Adrenal gland (tissue), 12 donors: Measurements from ENCODE around the gene NPAS3. TPM values are rescaled to one million over a fixed set of nuclear protein-coding genes. Genes with fewer than 3 reads are reported as not detected.

ENCODE experiments used
- DNase-seq, 7 donors: peaks; one replicate each; pipeline ENCODE4 v3.0.0-alpha.2; 2019 to 2020
- H3K27ac ChIP-seq, 5 donors: fragments of 200-600 bp; sonication (generic) in 4 of 5; 1 replicate in 3 of 5; 2 replicates in 2 of 5; pipeline versions ENCODE4 v1.5.1 to v1.8.0; 2016 to 2020; ENCODE audit warnings: mild to moderate bottlenecking in 1 of 5
- H3K27me3 ChIP-seq: fragments of 200-600 bp; 2 replicates; pipeline ENCODE4 v1.8.0; 2021
- H3K36me3 ChIP-seq, 2 donors: fragments of 200-600 bp; replicated peaks in 1 of 2; 1 replicate in 1 of 2; 2 replicates in 1 of 2; pipeline versions ENCODE4 v1.5.1 to v1.8.0; 2018 to 2022
- H3K4me1 ChIP-seq, 2 donors: fragments of 200-600 bp; replicated peaks in 1 of 2; 1 replicate in 1 of 2; 2 replicates in 1 of 2; pipeline versions ENCODE4 v1.5.1 to v1.8.0; 2018 to 2021
- H3K4me3 ChIP-seq, 4 donors: fragments of 200-600 bp; sonication (generic) in 3 of 4; one replicate each; pipeline ENCODE4 v1.5.1; 2016 to 2018
- H3K9me3 ChIP-seq, 3 donors: fragments of 200-600 bp; sonication (generic) in 1 of 3; replicated peaks in 1 of 3; 1 replicate in 2 of 3; 2 replicates in 1 of 3; pipeline versions ENCODE4 v1.5.1 to v1.8.0; 2016 to 2021
- CTCF ChIP-seq, 6 experiments: fragments of 450-650 bp in 4 of 6; fragments of 200-600 bp in 2 of 6; sonication (generic) in 1 of 6; IDR thresholded peaks; 1 replicate in 5 of 6; 2 replicates in 1 of 6; pipeline versions ENCODE4 v1.5.1 to v1.8.0; 2016 to 2021; ENCODE audit warnings: antibody characterized with exemption in 6 of 6, mild to moderate bottlenecking in 2 of 6, moderate library complexity in 1 of 6
- POLR2A ChIP-seq, 2 donors: fragments of 450-650 bp; IDR thresholded peaks; one replicate each; pipeline ENCODE4 v1.6.1; 2017; ENCODE audit warnings: antibody characterized with exemption in 2 of 2, mild to moderate bottlenecking in 2 of 2, moderate library complexity in 1 of 2
- WGBS, 4 donors: extraction: QIAGEN DNeasy Blood & Tissue Kit in 2 of 4; methylation state at CpG; one replicate each; pipeline versions ENCODE4 v1.1.5 to v1.1.7; 2013 to 2017; 5-methylcytosine and 5-hydroxymethylcytosine counted together
- intact Hi-C, 2 donors: fragments of 100-400 bp; cut with DNase I; formaldehyde crosslinking; loops; one replicate each; pipeline versions ENCODE4 v1.14.1 to v1.15.0; 2022 to 2023
- polyA plus RNA-seq, 3 donors: library from polyadenylated mRNA; stranded (reverse); fragments of 200-250 nt in 2 of 3; fragments of 350-450 nt in 1 of 3; fragmentation: Illumina TruSeq in 1 of 3; extraction: RNeasy Lipid Tissue Mini Kit (QIAGEN cat#74804) in 1 of 3; gene quantifications; one replicate each; pipeline ENCODE4 v1.2.3, GENCODE V29; 2013 to 2014
- total RNA-seq, 9 donors: library from RNA; depleted of rRNA in 4 of 9; stranded (reverse); fragments of >200 nt in 4 of 9; fragments of 120-200 nt in 1 of 9; fragmentation: NEBNext Ultra II Directional in 1 of 9; extraction: Animal tissue kit (Norgen Biotek cat#: 25700) in 1 of 9; gene quantifications; one replicate each; pipeline versions ENCODE4 v1.1.0 to v1.2.4, GENCODE V29; 2013 to 2023
- donor health status: healthy with polysubstance abuse.
- donor health status: Bipolar disorder and iron deficiency.
- donor health status: DM: yes; HTN: yes; CAD: no.
- donor health status: DM: no; HTN: no; CAD: no.
- donor health status: DM: no; HTN: no; CAD: no.
- donor health status: DM: yes; HTN: yes; CAD: no.

Gene NPAS3
- total and polyA plus RNA-seq, 12 donors: 0.36 to 7.5 (median 1.5) TPM

- no peaks in the 10 kb centered on the region for H3K4me1 ChIP-seq
- intact Hi-C loops: no loop called here
- DNase-seq: no peak
- TF ChIP-seq CTCF (IDR thresholded peaks at IDR 0.05) (no peak), POLR2A (IDR thresholded peaks at IDR 0.05) (no peak)
- no peak overlapping the region for H3K27ac ChIP-seq
- H3K4me3 ChIP-seq: no peak overlapping the region
- H3K9me3 ChIP-seq: no peaks in the 10 kb centered on the region
- no peaks in the 10 kb centered on the region for H3K27me3 ChIP-seq
- no peaks in the 10 kb centered on the region for H3K36me3 ChIP-seq
- 77 to 82% (median 80%) methylated on average over 7 of the region's 7 CpGs for WGBS, 4 donors
Observed at GRCh38 chr14:33430414-33431035, 491.8 kb downstream of the NPAS3 start.

DNA sequence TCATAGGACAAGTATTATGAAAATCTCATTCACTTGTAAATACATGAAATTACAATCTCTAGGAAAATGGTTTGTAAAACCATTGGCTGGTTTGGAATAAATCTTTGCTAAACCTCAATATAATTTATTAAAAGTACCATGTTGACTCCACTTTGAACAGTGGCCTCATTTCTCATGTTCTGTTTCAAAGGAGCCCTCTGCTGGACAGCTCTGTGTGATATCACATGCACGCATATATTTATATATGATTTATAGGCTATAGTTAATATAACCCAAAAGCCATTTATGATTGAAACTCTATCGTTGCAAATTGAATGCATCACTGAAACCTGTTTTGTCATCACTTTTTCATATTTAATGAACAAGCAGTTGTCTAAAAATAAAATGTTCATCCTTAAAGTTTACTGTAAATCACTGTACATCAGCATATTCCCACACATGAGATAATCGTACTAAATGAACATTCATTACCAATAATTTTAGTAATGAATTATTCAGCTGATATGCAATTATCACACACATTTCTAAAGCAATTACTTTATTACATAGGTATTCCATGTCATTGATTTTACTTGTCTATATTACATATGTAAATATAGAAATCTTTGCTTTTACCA, 493.8 kb downstream of the NPAS3 start:
- TF ChIP-seq CTCF (IDR thresholded peaks at IDR 0.05) (peak; percentile 39 to 61 (median 42)), POLR2A (IDR thresholded peaks at IDR 0.05) (no peak)
- intact Hi-C loops: no loop called here
- Histone ChIP-seq H3K27me3 (no peaks in the 10 kb centered on the region), H3K36me3 (no peaks in the 10 kb centered on the region), H3K4me3 (no peak overlapping the region), H3K27ac (no peak overlapping the region), H3K4me1 (no peaks in the 10 kb centered on the region), H3K9me3 (no peaks in the 10 kb centered on the region)
- peak; percentile 15 to 63 (median 33) for DNase-seq
- WGBS, 4 donors: 22 to 40% (median 33%) methylated on average over 3 of the region's 3 CpGs

- Histone ChIP-seq H3K27ac (no peak overlapping the region), H3K36me3 (no peaks in the 10 kb centered on the region), H3K4me3 (no peak overlapping the region), H3K4me1 (no peaks in the 10 kb centered on the region), H3K9me3 (no peaks in the 10 kb centered on the region), H3K27me3 (no peaks in the 10 kb centered on the region)
- TF ChIP-seq CTCF (IDR thresholded peaks at IDR 0.05) (no peak), POLR2A (IDR thresholded peaks at IDR 0.05) (no peak)
- intact Hi-C loops: no loop called here
- DNase-seq: no peak
- 75 to 100% (median 95%) methylated on average over 1 of the region's 1 CpG for WGBS, 4 donors
Observed at GRCh38 chr14:33433396-33433795, 494.7 kb downstream of the NPAS3 start.

DNA sequence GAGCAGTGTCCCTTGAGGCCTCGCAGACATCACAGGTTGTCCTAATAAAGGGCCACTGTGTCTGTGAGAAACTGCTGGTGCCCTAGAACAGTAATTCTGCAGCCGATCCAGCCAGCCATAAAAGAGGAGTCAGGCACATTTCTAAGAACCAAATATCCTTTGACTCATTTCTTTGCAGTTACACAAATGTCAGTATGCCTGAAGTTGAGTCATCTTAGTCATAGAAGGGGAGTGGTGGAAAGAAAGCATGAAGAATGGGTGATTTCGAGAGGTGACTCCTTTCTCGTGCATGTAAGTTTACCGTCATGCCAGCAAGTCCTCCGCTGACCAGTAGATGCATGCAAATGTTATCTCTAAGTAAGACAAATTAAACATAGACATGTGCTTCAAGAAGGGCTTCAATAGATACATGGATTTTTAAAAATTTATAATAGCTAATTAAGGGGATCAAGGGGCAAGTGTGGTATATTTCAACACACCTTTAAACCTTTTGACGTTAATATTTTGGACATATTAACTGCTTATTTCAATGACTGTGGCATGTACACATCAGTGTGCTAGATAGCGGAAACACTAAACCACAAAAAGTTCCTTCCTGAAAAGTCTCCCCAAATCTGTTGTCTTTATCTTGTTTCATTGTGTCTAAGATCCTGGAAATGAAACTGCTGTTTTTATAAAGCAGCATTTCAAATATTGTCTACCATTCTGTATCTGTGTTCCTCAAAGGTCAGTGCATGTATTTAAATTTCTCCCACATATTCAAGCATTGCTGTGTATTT, 497.4 kb downstream of the NPAS3 start:
- intact Hi-C loops: no loop called here
- TF ChIP-seq POLR2A (IDR thresholded peaks at IDR 0.05) (no peak), CTCF (IDR thresholded peaks at IDR 0.05) (no peak)
- no peak for DNase-seq
- no peaks in the 10 kb centered on the region for H3K36me3 ChIP-seq
- H3K4me1 ChIP-seq: no peaks in the 10 kb centered on the region
- H3K27me3 ChIP-seq: no peaks in the 10 kb centered on the region
- no peak overlapping the region for H3K27ac ChIP-seq
- no peaks in the 10 kb centered on the region for H3K9me3 ChIP-seq
- 71 to 86% (median 83%) methylated on average over 8 of the region's 8 CpGs for WGBS, 4 donors
- no peak overlapping the region for H3K4me3 ChIP-seq
